HEK293T (cell line): Measurements from ENCODE around the gene TTC28.

ENCODE experiments used
- ELF4 ChIP-seq: fragments of 450-650 bp; IDR thresholded peaks from 2 replicates; pipeline ENCODE4 v1.6.1; 2017; ENCODE audit warnings: antibody characterized with exemption
- FOXK2 ChIP-seq: fragments of 450-650 bp; IDR thresholded peaks from 2 replicates; pipeline ENCODE4 v1.6.1; 2016; ENCODE audit warnings: mild to moderate bottlenecking
- FOXM1 ChIP-seq: fragments of 450-650 bp; IDR thresholded peaks from 2 replicates; pipeline ENCODE4 v1.6.1; 2017; ENCODE audit warnings: mild to moderate bottlenecking, borderline replicate concordance
- LEF1 ChIP-seq: fragments of 450-650 bp; IDR thresholded peaks from 2 replicates; pipeline ENCODE4 v1.6.1; 2017; ENCODE audit warnings: mild to moderate bottlenecking, borderline replicate concordance
- NFRKB ChIP-seq: fragments of 450-650 bp; IDR thresholded peaks from 2 replicates; pipeline ENCODE4 v1.6.1; 2016; ENCODE audit warnings: mild to moderate bottlenecking, moderate library complexity
- PKNOX1 ChIP-seq: fragments of 450-650 bp; IDR thresholded peaks from 2 replicates; pipeline ENCODE4 v1.6.1; 2016
- SP1 ChIP-seq: fragments of 450-650 bp; IDR thresholded peaks from 2 replicates; pipeline ENCODE4 v1.6.1; 2017
- SUZ12 ChIP-seq: fragments of 450-650 bp; IDR thresholded peaks from 2 replicates; pipeline ENCODE4 v1.6.1; 2016; ENCODE audit warnings: mild to moderate bottlenecking
- TARDBP ChIP-seq: fragments of 450-650 bp; IDR thresholded peaks from 2 replicates; pipeline ENCODE4 v1.6.1; 2016

GRCh38 chr22:27980424-27981148 is 699.1 kb downstream of the TTC28 start:
- no peak for TF ChIP-seq SUZ12
- TF ChIP-seq FOXK2 = no peak
- TF ChIP-seq NFRKB = no peak
- TF ChIP-seq ELF4 = no peak
- TF ChIP-seq FOXM1 = no peak
- TF ChIP-seq SP1 = no peak
- no peak for TF ChIP-seq LEF1
- no peak for TF ChIP-seq PKNOX1
- TF ChIP-seq TARDBP = no peak
